Memory B cell (primary cell): Measurements from ENCODE around the gene TEKT5.
"Not testable (repeated sequence)": the region's sequence is repeated elsewhere in the genome, so short reads cannot be mapped to it uniquely, and the experiment has no call there.

Source experiments
- ATAC-seq: fragments of 150-1000 bp; cut with Tn5 transposase; 2 replicates; pipeline ENCODE4 v1.10.0; 2021; ENCODE audit warnings: low read depth, mild to moderate bottlenecking, moderate library complexity
- DNase-seq, 2 donors: peaks; one replicate each; pipeline ENCODE4 v3.0.0; 2022; ENCODE audit warnings: low spot score in 2 of 2
- H3K27ac Mint-ChIP-seq: one replicate; pipeline ENCODE4 v1.8.0; 2022; ENCODE audit warnings: mild to moderate bottlenecking, moderate library complexity, mixed read lengths
- H3K27me3 Mint-ChIP-seq: one replicate; pipeline ENCODE4 v1.8.0; 2022; ENCODE audit warnings: mixed read lengths
- H3K36me3 Mint-ChIP-seq: one replicate; pipeline ENCODE4 v1.8.0; 2022; ENCODE audit warnings: mild to moderate bottlenecking, mixed read lengths
- H3K4me1 Mint-ChIP-seq: one replicate; pipeline ENCODE4 v1.8.0; 2022; ENCODE audit warnings: mixed read lengths
- H3K4me3 Mint-ChIP-seq: one replicate; pipeline ENCODE4 v1.8.0; 2022; ENCODE audit warnings: mild to moderate bottlenecking, moderate library complexity, mixed read lengths
- H3K9me3 Mint-ChIP-seq: one replicate; pipeline ENCODE4 v1.8.0; 2022; ENCODE audit warnings: mixed read lengths

The TEKT5 gene

GRCh38 chr16:10642964-10643363, 51.8 kb downstream of the TEKT5 start:
- DNase-seq (no peak), ATAC-seq (no peak)
- Mint-ChIP-seq H3K4me3 (no peak overlapping the region), H3K9me3 (no peaks in the 10 kb centered on the region), H3K36me3 (no peaks in the 10 kb centered on the region), H3K4me1 (peaks cover 2% of the 10 kb centered on the region), H3K27me3 (peaks cover 20% of the 10 kb centered on the region), H3K27ac (no peak overlapping the region)

GRCh38 chr16:10641953-10642949, 52.5 kb downstream of the TEKT5 start:
- Mint-ChIP-seq H3K36me3 (no peaks in the 10 kb centered on the region), H3K9me3 (no peaks in the 10 kb centered on the region), H3K4me1 (peaks cover 2% of the 10 kb centered on the region), H3K27ac (no peak overlapping the region), H3K4me3 (no peak overlapping the region), H3K27me3 (peaks cover 22% of the 10 kb centered on the region)
- ATAC-seq (no peak), DNase-seq (no peak)

- Mint-ChIP-seq H3K4me3 (no peak overlapping the region), H3K27ac (no peak overlapping the region), H3K9me3 (no peaks in the 10 kb centered on the region), H3K36me3 (no peaks in the 10 kb centered on the region), H3K27me3 (peaks cover 22% of the 10 kb centered on the region), H3K4me1 (peaks cover 2% of the 10 kb centered on the region)
- no peak for ATAC-seq
- DNase-seq = no peak
These were observed 53.2 kb downstream of the TEKT5 start for GRCh38 chr16:10641555-10641952.

GRCh38 chr16:10640934-10641333, 53.8 kb downstream of the TEKT5 start:
- Mint-ChIP-seq H3K4me3 (no peak overlapping the region), H3K27ac (no peak overlapping the region), H3K9me3 (no peaks in the 10 kb centered on the region), H3K4me1 (peaks cover 2% of the 10 kb centered on the region), H3K27me3 (peaks cover 22% of the 10 kb centered on the region), H3K36me3 (no peaks in the 10 kb centered on the region)
- ATAC-seq (no peak), DNase-seq (no peak)

GRCh38 chr16:10638101-10638500, 56.6 kb downstream of the TEKT5 start:
- Mint-ChIP-seq H3K4me1 (peaks cover 2% of the 10 kb centered on the region), H3K36me3 (no peaks in the 10 kb centered on the region), H3K27ac (no peak overlapping the region), H3K9me3 (no peaks in the 10 kb centered on the region), H3K4me3 (no peak overlapping the region), H3K27me3 (peaks cover 29% of the 10 kb centered on the region)
- no peak for DNase-seq
- no peak for ATAC-seq

- Mint-ChIP-seq H3K4me1 (peaks cover 2% of the 10 kb centered on the region), H3K27me3 (peaks cover 30% of the 10 kb centered on the region), H3K36me3 (no peaks in the 10 kb centered on the region), H3K9me3 (no peaks in the 10 kb centered on the region), H3K27ac (no peak overlapping the region), H3K4me3 (no peak overlapping the region)
- DNase-seq = no peak
- no peak for ATAC-seq
These were observed 57.2 kb downstream of the TEKT5 start for GRCh38 chr16:10637337-10638037.

- H3K27me3 Mint-ChIP-seq = peaks cover 28% of the 10 kb centered on the region
- H3K4me3 Mint-ChIP-seq = no peak overlapping the region
- DNase-seq (no peak), ATAC-seq (no peak)
- H3K9me3 Mint-ChIP-seq = no peaks in the 10 kb centered on the region
- H3K27ac Mint-ChIP-seq = no peak overlapping the region
- H3K4me1 Mint-ChIP-seq = peaks cover 2% of the 10 kb centered on the region
- no peaks in the 10 kb centered on the region for H3K36me3 Mint-ChIP-seq
These were observed 59.2 kb downstream of the TEKT5 start for GRCh38 chr16:10635365-10636021.

GRCh38 chr16:10633429-10633828, 61.3 kb downstream of the TEKT5 start:
- H3K27ac Mint-ChIP-seq, H3K4me1 Mint-ChIP-seq, ATAC-seq, DNase-seq, H3K9me3 Mint-ChIP-seq, H3K36me3 Mint-ChIP-seq, H3K4me3 Mint-ChIP-seq: not testable (repeated sequence)
- peaks cover 20% of the 10 kb centered on the region for H3K27me3 Mint-ChIP-seq

- H3K36me3 Mint-ChIP-seq = no peaks in the 10 kb centered on the region
These were observed 62.8 kb downstream of the TEKT5 start for GRCh38 chr16:10631886-10632285.

GRCh38 chr16:10629592-10629963, 65.2 kb downstream of the TEKT5 start:
- ATAC-seq (no peak), DNase-seq (no peak)
- H3K4me3 Mint-ChIP-seq = no peak overlapping the region
- peaks cover 20% of the 10 kb centered on the region for H3K27me3 Mint-ChIP-seq
- H3K36me3 Mint-ChIP-seq = peaks cover 2% of the 10 kb centered on the region
- H3K4me1 Mint-ChIP-seq = peaks cover 2% of the 10 kb centered on the region
- H3K27ac Mint-ChIP-seq = no peak overlapping the region
- H3K9me3 Mint-ChIP-seq = peaks cover 2% of the 10 kb centered on the region

More at GRCh38 chr16:10631886-10632285, 62.8 kb downstream of the TEKT5 start:
- H3K4me1 Mint-ChIP-seq = no peaks in the 10 kb centered on the region
- peaks cover 20% of the 10 kb centered on the region for H3K27me3 Mint-ChIP-seq
- DNase-seq = no peak
- no peak overlapping the region for H3K4me3 Mint-ChIP-seq
- no peak overlapping the region for H3K27ac Mint-ChIP-seq
- no peak for ATAC-seq
- no peaks in the 10 kb centered on the region for H3K9me3 Mint-ChIP-seq

- Mint-ChIP-seq H3K4me3 (no peak overlapping the region), H3K9me3 (peaks cover 2% of the 10 kb centered on the region), H3K27me3 (peaks cover 8% of the 10 kb centered on the region), H3K4me1 (peaks cover 4% of the 10 kb centered on the region), H3K27ac (no peak overlapping the region), H3K36me3 (peaks cover 3% of the 10 kb centered on the region)
- DNase-seq (no peak), ATAC-seq (no peak)
These were observed 69.0 kb downstream of the TEKT5 start for GRCh38 chr16:10625595-10626357.

- DNase-seq (no peak), ATAC-seq (no peak)
- no peak overlapping the region for H3K27ac Mint-ChIP-seq
- peaks cover 8% of the 10 kb centered on the region for H3K27me3 Mint-ChIP-seq
- H3K4me3 Mint-ChIP-seq = no peak overlapping the region
- peaks cover 6% of the 10 kb centered on the region for H3K4me1 Mint-ChIP-seq
- H3K9me3 Mint-ChIP-seq = peaks cover 2% of the 10 kb centered on the region
- peaks cover 3% of the 10 kb centered on the region for H3K36me3 Mint-ChIP-seq
These were observed 70.2 kb downstream of the TEKT5 start for GRCh38 chr16:10624527-10624926.

GRCh38 chr16:10623059-10623458, 71.7 kb downstream of the TEKT5 start:
- ATAC-seq = no peak
- Mint-ChIP-seq H3K4me1 (peaks cover 11% of the 10 kb centered on the region), H3K27ac (no peak overlapping the region)

More at GRCh38 chr16:10623059-10623458, 71.7 kb downstream of the TEKT5 start:
- no peak for DNase-seq
- H3K4me3 Mint-ChIP-seq = no peak overlapping the region
- H3K9me3 Mint-ChIP-seq = peaks cover 2% of the 10 kb centered on the region
- H3K27me3 Mint-ChIP-seq = peaks cover 8% of the 10 kb centered on the region
- peaks cover 3% of the 10 kb centered on the region for H3K36me3 Mint-ChIP-seq
